Sigmoid colon (tissue), 7 donors: ENCODE measurements around the gene VSIG10L. TPM values are rescaled to one million over a fixed set of nuclear protein-coding genes. Genes with fewer than 3 reads are reported as not detected.
A peak's percentile ranks its signal among the peaks of the same experiment; 100 is the strongest.

ENCODE experiments used
- DNase-seq: peaks from one replicate; pipeline ENCODE4 v3.0.0-alpha.2; 2019
- H3K27ac ChIP-seq, 4 donors: fragments of 200-600 bp; sonication (generic); one replicate each; pipeline ENCODE4 v1.5.1; 2016 to 2019; ENCODE audit warnings: mild to moderate bottlenecking in 1 of 4
- H3K27me3 ChIP-seq, 3 donors: fragments of 200-600 bp; sonication (generic); one replicate each; pipeline ENCODE4 v1.5.1; 2019; ENCODE audit warnings: mild to moderate bottlenecking in 1 of 3
- H3K36me3 ChIP-seq, 4 donors: fragments of 200-600 bp; sonication (generic); one replicate each; pipeline ENCODE4 v1.5.1; 2016 to 2019
- H3K4me1 ChIP-seq, 4 donors: fragments of 200-600 bp; sonication (generic); one replicate each; pipeline ENCODE4 v1.5.1; 2017 to 2019
- H3K4me3 ChIP-seq, 4 donors: fragments of 200-600 bp; sonication (generic); one replicate each; pipeline ENCODE4 v1.5.1; 2017 to 2019; ENCODE audit warnings: mild to moderate bottlenecking in 2 of 4, moderate library complexity in 1 of 4
- H3K9me3 ChIP-seq, 4 donors: fragments of 200-600 bp in 3 of 4; sonication (generic) in 3 of 4; one replicate each; pipeline versions ENCODE4 v1.5.1 to v1.6.1; 2013 to 2019
- EP300 ChIP-seq, 4 donors: sonication (generic); formaldehyde crosslinking; IDR thresholded peaks; one replicate each; pipeline ENCODE4 v1.6.1; 2017; ENCODE audit warnings: antibody characterized with exemption in 4 of 4
- POLR2A ChIP-seq, 2 donors: fragments of 450-650 bp; IDR thresholded peaks; one replicate each; pipeline ENCODE4 v1.6.1; 2016; ENCODE audit warnings: antibody characterized with exemption in 2 of 2, mild to moderate bottlenecking in 2 of 2, moderate library complexity in 2 of 2
- POLR2AphosphoS5 ChIP-seq, 4 donors: sonication (generic); formaldehyde crosslinking; IDR thresholded peaks; one replicate each; pipeline ENCODE4 v1.6.1; 2017; ENCODE audit warnings: antibody characterized with exemption in 4 of 4
- WGBS, 2 donors: extraction: QIAGEN DNeasy Blood & Tissue Kit; methylation state at CpG; one replicate each; pipeline ENCODE4 v1.1.7; 2013; 5-methylcytosine and 5-hydroxymethylcytosine counted together
- intact Hi-C: fragments of 100-400 bp; cut with DNase I; formaldehyde crosslinking; loops from one replicate; pipeline ENCODE4 v1.15.1; 2023
- polyA plus RNA-seq, 3 donors: library from polyadenylated mRNA; stranded (reverse); fragments of 200-250 nt; gene quantifications; one replicate each; pipeline ENCODE4 v1.2.3, GENCODE V29; 2013
- total RNA-seq, 4 donors: library from RNA; depleted of rRNA; stranded (reverse); fragments of >200 nt; gene quantifications; one replicate each; pipeline ENCODE4 v1.1.0, GENCODE V29; 2016
- TF ChIP-seq, protein P1 (sequence below), 4 experiments: fragments of 450-650 bp in 3 of 4; fragments of 200-600 bp in 1 of 4; IDR thresholded peaks; one replicate each; pipeline ENCODE4 v1.5.1; 2016 to 2019; ENCODE audit warnings: antibody characterized with exemption in 4 of 4, mild to moderate bottlenecking in 3 of 4, moderate library complexity in 2 of 4
- donor health status: healthy with polysubstance abuse.
- donor health status: Bipolar disorder and iron deficiency.
- donor health status: healthy.

Gene VSIG10L
- total and polyA plus RNA-seq, 7 donors: 0.55 to 2.1 (median 1.2) TPM

- WGBS, 2 donors: 0 to 1% methylated on average over 54 of the region's 54 CpGs
- Histone ChIP-seq H3K27me3 (no peaks in the 10 kb centered on the region), H3K4me3 (peak overlapping the region; percentile 64 to 93 (median 74)), H3K36me3 (no peaks in the 10 kb centered on the region), H3K27ac (peak overlapping the region; percentile 97 to 100 (median 98)), H3K4me1 (peaks cover 0 to 54% (median 27%) of the 10 kb centered on the region in 4 donors), H3K9me3 (no peaks in the 10 kb centered on the region)
- peak; percentile 100 for DNase-seq
- no peak for TF ChIP-seq EP300 (IDR thresholded peaks at IDR 0.05)
- TF ChIP-seq, protein P1, sequence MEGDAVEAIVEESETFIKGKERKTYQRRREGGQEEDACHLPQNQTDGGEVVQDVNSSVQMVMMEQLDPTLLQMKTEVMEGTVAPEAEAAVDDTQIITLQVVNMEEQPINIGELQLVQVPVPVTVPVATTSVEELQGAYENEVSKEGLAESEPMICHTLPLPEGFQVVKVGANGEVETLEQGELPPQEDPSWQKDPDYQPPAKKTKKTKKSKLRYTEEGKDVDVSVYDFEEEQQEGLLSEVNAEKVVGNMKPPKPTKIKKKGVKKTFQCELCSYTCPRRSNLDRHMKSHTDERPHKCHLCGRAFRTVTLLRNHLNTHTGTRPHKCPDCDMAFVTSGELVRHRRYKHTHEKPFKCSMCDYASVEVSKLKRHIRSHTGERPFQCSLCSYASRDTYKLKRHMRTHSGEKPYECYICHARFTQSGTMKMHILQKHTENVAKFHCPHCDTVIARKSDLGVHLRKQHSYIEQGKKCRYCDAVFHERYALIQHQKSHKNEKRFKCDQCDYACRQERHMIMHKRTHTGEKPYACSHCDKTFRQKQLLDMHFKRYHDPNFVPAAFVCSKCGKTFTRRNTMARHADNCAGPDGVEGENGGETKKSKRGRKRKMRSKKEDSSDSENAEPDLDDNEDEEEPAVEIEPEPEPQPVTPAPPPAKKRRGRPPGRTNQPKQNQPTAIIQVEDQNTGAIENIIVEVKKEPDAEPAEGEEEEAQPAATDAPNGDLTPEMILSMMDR (IDR thresholded peaks at IDR 0.05): no peak
- TF ChIP-seq POLR2AphosphoS5 (IDR thresholded peaks at IDR 0.05): peak; percentile 85 to 99 (median 96)
- peak; percentile 52 to 64 for TF ChIP-seq POLR2A (IDR thresholded peaks at IDR 0.05)
- intact Hi-C loops: loop anchor here (1.0 to 10.0 kb wide), 3 partner anchors 26 to 323 kb away; partner anchors contain the start of gene ZNF175
Observed at GRCh38 chr19:51366389-51367254, 24.7 kb upstream of the VSIG10L start.

GRCh38 chr19:51365965-51366388 lies 24.0 kb upstream of the VSIG10L start, which contains the start of gene ETFB:
ETFB (minus strand) TSS chr19:51366388; CDS start chr19:51366326, 62 bp downstream.
- intact Hi-C loops: loop anchor here (1.0 to 10.0 kb wide), 2 partner anchors 26 to 209 kb away; partner anchors contain the start of gene ZNF175
- Histone ChIP-seq H3K36me3 (no peaks in the 10 kb centered on the region), H3K4me3 (peak within 1 kb of the TSS; percentile 64 to 93 (median 74)), H3K4me1 (peaks cover 0 to 54% (median 27%) of the 10 kb centered on the region in 4 donors), H3K27me3 (no peaks in the 10 kb centered on the region), H3K27ac (peak within 1 kb of the TSS; percentile 97 to 100 (median 98)), H3K9me3 (no peaks in the 10 kb centered on the region)
- TF ChIP-seq POLR2AphosphoS5 (IDR thresholded peaks at IDR 0.05) (peak in 2 of 4 donors; percentile 80 to 91), EP300 (IDR thresholded peaks at IDR 0.05) (no peak), POLR2A (IDR thresholded peaks at IDR 0.05) (no peak)
- no peak for DNase-seq
- 0% methylated on average over 27 of the region's 27 CpGs for WGBS, 2 donors

- H3K27me3 ChIP-seq: no peaks in the 10 kb centered on the region
- H3K4me1 ChIP-seq: peaks cover 0 to 54% (median 27%) of the 10 kb centered on the region in 4 donors
- H3K9me3 ChIP-seq: no peaks in the 10 kb centered on the region
- H3K36me3 ChIP-seq: no peaks in the 10 kb centered on the region
- DNase-seq: peak; percentile 73
- intact Hi-C loops: loop anchor here (10.0 kb wide), 1 partner anchor 209 kb away; the partner anchor contains the start of gene ZNF175
- TF ChIP-seq, protein P1 (IDR thresholded peaks at IDR 0.05): no peak
- no peak for TF ChIP-seq POLR2AphosphoS5 (IDR thresholded peaks at IDR 0.05)
- no peak for TF ChIP-seq POLR2A (IDR thresholded peaks at IDR 0.05)
- TF ChIP-seq EP300 (IDR thresholded peaks at IDR 0.05): no peak
- peak overlapping the region; percentile 64 to 93 (median 74) for H3K4me3 ChIP-seq
- WGBS, 2 donors: 8 to 29% methylated on average over 10 of the region's 10 CpGs
- H3K27ac ChIP-seq: peak overlapping the region; percentile 97 to 100 (median 98)
Observed at GRCh38 chr19:51365211-51365964, 23.4 kb upstream of the VSIG10L start.

GRCh38 chr19:51364200-51365106 lies 22.5 kb upstream of the VSIG10L start:
- Histone ChIP-seq H3K9me3 (no peaks in the 10 kb centered on the region), H3K36me3 (no peaks in the 10 kb centered on the region), H3K4me3 (peak overlapping the region in 1 of 4 donors; percentile 64), H3K27ac (peak overlapping the region; percentile 97 to 100 (median 98)), H3K4me1 (peaks cover 0 to 54% (median 27%) of the 10 kb centered on the region in 4 donors), H3K27me3 (no peaks in the 10 kb centered on the region)
- TF ChIP-seq POLR2AphosphoS5 (IDR thresholded peaks at IDR 0.05): no peak
- TF ChIP-seq POLR2A (IDR thresholded peaks at IDR 0.05): no peak
- TF ChIP-seq EP300 (IDR thresholded peaks at IDR 0.05): no peak
- TF ChIP-seq, protein P1 (IDR thresholded peaks at IDR 0.05): no peak
- WGBS, 2 donors: 85 to 86% methylated on average over 15 of the region's 15 CpGs
- intact Hi-C loops: loop anchor here (10.0 kb wide), 1 partner anchor 210 kb away; the partner anchor contains the start of gene ZNF175
- DNase-seq: no peak
